Psoas muscle (tissue), 8 donors: Measurements from ENCODE around the gene MRPL41. TPM values are rescaled to one million over a fixed set of nuclear protein-coding genes. Genes with fewer than 3 reads are reported as not detected.
A peak's percentile ranks its signal among the peaks of the same experiment; 100 is the strongest.

Experiments used
- ATAC-seq, 4 donors: fragments of 200-7000 bp; cut with Tn5 transposase; one replicate each; pipeline ENCODE4 v1.9.1; 2020; ENCODE audit warnings: moderate library complexity in 3 of 4, mild to moderate bottlenecking in 2 of 4
- DNase-seq, 2 donors: peaks; one replicate each; pipeline ENCODE4 v3.0.0-alpha.2; 2020
- H3K27ac ChIP-seq: fragments of 200-600 bp; one replicate; pipeline ENCODE4 v1.8.0; 2022
- H3K27me3 ChIP-seq, 3 donors: fragments of 200-600 bp in 1 of 3; one replicate each; pipeline versions ENCODE4 v1.6.1 to v1.8.0; 2013 to 2022; ENCODE audit warnings: low read length in 2 of 3, mild to moderate bottlenecking in 2 of 3, moderate library complexity in 1 of 3; ENCODE audit not compliant: insufficient read depth in 3 of 3
- H3K36me3 ChIP-seq, 2 donors: fragments of 200-600 bp in 1 of 2; one replicate each; pipeline versions ENCODE4 v1.6.1 to v1.8.0; 2013 to 2022; ENCODE audit warnings: low read depth in 1 of 2, mild to moderate bottlenecking in 1 of 2, moderate library complexity in 1 of 2; ENCODE audit not compliant: insufficient read depth in 1 of 2
- H3K4me1 ChIP-seq: fragments of 200-600 bp; one replicate; pipeline ENCODE4 v1.8.0; 2022
- H3K4me3 ChIP-seq: fragments of 200-600 bp; one replicate; pipeline ENCODE4 v1.8.0; 2022; ENCODE audit warnings: mild to moderate bottlenecking
- H3K9me3 ChIP-seq: fragments of 200-600 bp; one replicate; pipeline ENCODE4 v1.8.0; 2022
- WGBS, 3 donors: extraction: QIAGEN DNeasy Blood & Tissue Kit; methylation state at CpG; one replicate each; pipeline versions ENCODE4 v1.1.6 to v1.1.7; 2013; 5-methylcytosine and 5-hydroxymethylcytosine counted together
- intact Hi-C, 2 donors: fragments of 100-400 bp; cut with DNase I; formaldehyde crosslinking; loops; one replicate each; pipeline versions ENCODE4 v1.11.0 to v1.14.2; 2022
- polyA plus RNA-seq, 3 donors: library from polyadenylated mRNA; stranded (reverse); fragments of 200-250 nt; gene quantifications; one replicate each; pipeline ENCODE4 v1.2.3, GENCODE V29; 2013
- total RNA-seq, 4 donors: library from RNA; stranded (reverse); fragmentation: NEBNext Ultra II Directional in 2 of 4; extraction: Animal tissue kit (Norgen Biotek cat#: 25700) in 2 of 4; gene quantifications; one replicate each; pipeline versions ENCODE4 v1.2.1 to v1.2.4, GENCODE V29; 2021 to 2023
- TF ChIP-seq, protein P1 (sequence below): fragments of 200-600 bp; IDR thresholded peaks from one replicate; pipeline ENCODE4 v1.8.0; 2022; ENCODE audit warnings: antibody characterized with exemption
- donor health status: healthy with polysubstance abuse.
- donor health status: DM: no; HTN: no; CAD: no; lungs with moderate emphysema.
- donor health status: Bipolar disorder and iron deficiency.
- donor health status: healthy.
- donor health status: DM: yes; HTN: yes; CAD: no.
- donor health status: DM: no; HTN: no; CAD: no.
- donor health status: DM: no; HTN: no; CAD: no.
- donor health status: DM: yes; HTN: yes; CAD: no.

Gene MRPL41
- total and polyA plus RNA-seq, 7 donors, result 78.0 to 226 (median 120) TPM

DNA sequence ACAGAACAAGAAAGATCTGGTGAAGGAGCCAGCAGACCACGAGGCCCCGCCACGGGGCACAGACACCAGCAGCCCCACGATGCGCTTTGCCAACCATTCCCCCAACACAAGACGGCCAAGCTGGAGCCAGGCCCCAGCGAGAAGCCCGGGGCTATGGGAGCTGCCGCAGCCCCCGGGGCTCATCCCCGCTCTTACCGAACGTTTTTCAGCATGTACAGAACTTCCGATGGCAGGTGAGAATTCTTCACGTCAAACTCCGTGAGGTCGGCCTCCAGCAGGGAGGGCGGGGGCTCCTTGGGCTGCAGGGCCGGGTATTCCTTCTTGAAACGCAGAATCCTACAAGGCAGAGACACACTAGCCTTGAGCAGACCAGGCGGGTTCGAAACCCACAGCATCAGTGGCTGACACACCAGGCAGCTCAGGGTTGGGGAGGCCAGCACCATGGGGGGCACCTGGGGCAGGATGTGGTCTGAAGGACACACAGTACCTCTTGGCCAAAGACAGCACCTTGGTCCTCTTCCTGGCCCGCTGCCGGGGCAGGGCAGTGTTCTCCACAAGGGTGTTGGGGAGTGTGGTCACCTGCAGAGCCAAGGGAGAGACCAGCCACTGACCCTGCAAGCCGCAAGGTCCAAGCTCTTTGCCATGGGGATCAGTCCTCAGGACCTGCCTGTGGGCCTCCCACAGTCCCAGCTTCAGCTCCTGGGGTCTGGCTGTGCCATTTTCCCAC, 8.3 kb upstream of the MRPL41 start:
- intact Hi-C loops, result no loop called here
- no peak for ATAC-seq
- Histone ChIP-seq H3K27ac (no peak overlapping the region), H3K4me3 (no peak overlapping the region), H3K27me3 (no peaks in the 10 kb centered on the region), H3K9me3 (no peaks in the 10 kb centered on the region), H3K36me3 (peaks cover 0 to 73% of the 10 kb centered on the region in 2 donors), H3K4me1 (peaks cover 14% of the 10 kb centered on the region)
- TF ChIP-seq, protein P1, sequence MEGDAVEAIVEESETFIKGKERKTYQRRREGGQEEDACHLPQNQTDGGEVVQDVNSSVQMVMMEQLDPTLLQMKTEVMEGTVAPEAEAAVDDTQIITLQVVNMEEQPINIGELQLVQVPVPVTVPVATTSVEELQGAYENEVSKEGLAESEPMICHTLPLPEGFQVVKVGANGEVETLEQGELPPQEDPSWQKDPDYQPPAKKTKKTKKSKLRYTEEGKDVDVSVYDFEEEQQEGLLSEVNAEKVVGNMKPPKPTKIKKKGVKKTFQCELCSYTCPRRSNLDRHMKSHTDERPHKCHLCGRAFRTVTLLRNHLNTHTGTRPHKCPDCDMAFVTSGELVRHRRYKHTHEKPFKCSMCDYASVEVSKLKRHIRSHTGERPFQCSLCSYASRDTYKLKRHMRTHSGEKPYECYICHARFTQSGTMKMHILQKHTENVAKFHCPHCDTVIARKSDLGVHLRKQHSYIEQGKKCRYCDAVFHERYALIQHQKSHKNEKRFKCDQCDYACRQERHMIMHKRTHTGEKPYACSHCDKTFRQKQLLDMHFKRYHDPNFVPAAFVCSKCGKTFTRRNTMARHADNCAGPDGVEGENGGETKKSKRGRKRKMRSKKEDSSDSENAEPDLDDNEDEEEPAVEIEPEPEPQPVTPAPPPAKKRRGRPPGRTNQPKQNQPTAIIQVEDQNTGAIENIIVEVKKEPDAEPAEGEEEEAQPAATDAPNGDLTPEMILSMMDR, result no peak
- WGBS, 3 donors, result 91 to 93% (median 91%) methylated on average over 25 of the region's 25 CpGs
- DNase-seq, result peak in 1 of 2 donors; percentile 46

DNA sequence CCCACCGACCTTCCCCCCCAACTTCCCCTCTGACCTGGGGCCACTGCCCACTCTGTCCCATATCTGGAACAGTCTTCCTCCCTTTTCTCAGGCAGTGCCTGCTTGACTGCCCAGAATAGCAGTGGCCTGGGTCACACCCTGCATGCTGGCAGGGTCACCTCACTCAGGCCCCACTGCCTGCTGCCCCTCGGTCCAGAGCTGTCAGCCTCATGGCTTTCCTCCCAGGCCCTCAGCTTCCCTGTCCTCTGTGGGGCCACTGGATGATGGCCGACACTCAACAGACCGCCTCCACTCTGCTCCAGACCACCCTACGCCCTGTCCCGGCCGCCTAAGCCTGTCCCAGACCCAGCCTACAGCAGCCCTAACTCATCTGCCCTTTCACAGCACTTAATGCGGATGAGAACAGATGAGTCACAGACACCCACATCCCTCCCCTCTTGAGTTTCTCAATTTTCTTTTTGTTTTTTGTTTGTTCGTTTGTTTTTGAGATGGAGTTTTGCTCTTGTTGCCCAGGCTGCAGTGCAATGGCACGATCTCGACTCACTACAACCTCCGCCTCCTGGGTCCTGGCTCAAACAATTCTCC, 7.4 kb upstream of the MRPL41 start:
- Histone ChIP-seq H3K27ac (no peak overlapping the region), H3K27me3 (no peaks in the 10 kb centered on the region), H3K4me1 (peaks cover 21% of the 10 kb centered on the region), H3K9me3 (no peaks in the 10 kb centered on the region), H3K4me3 (no peak overlapping the region), H3K36me3 (peaks cover 0 to 65% of the 10 kb centered on the region in 2 donors)
- TF ChIP-seq, protein P1, result no peak
- DNase-seq, result peak in 1 of 2 donors; percentile 38
- 84 to 92% (median 87%) methylated on average over 12 of the region's 12 CpGs for WGBS, 3 donors
- intact Hi-C loops, result no loop called here
- no peak for ATAC-seq

DNA sequence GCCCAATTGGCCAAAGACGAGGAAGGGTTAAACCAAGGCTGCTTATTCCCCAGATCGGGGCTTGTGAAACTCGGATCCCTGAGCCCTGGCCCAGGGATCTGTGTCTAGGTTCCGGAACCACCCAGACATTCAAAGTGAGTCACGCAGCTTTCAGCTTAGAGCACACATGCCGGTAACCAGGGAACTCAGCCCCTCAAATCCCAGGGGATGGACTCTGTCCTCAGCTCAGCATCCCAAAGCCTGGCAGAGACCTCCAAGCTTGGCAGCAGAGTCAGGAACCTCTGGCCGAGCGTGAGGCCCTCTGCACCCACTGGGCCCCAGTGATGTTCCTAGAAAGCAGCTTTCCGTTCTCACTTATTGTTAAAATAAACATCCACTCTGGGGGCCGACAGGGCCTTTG, 6.6 kb upstream of the MRPL41 start:
- H3K9me3 ChIP-seq, result no peaks in the 10 kb centered on the region
- DNase-seq (peak; percentile 59 to 70), ATAC-seq (peak in 1 of 4 donors; percentile 6)
- H3K4me3 ChIP-seq, result no peak overlapping the region
- intact Hi-C loops, result no loop called here
- H3K4me1 ChIP-seq, result peaks cover 22% of the 10 kb centered on the region
- H3K36me3 ChIP-seq, result peaks cover 0 to 57% of the 10 kb centered on the region in 2 donors
- WGBS, 3 donors, result 55 to 77% (median 64%) methylated on average over 10 of the region's 10 CpGs
- H3K27me3 ChIP-seq, result no peaks in the 10 kb centered on the region
- TF ChIP-seq, protein P1, result no peak
- H3K27ac ChIP-seq, result no peak overlapping the region

DNA sequence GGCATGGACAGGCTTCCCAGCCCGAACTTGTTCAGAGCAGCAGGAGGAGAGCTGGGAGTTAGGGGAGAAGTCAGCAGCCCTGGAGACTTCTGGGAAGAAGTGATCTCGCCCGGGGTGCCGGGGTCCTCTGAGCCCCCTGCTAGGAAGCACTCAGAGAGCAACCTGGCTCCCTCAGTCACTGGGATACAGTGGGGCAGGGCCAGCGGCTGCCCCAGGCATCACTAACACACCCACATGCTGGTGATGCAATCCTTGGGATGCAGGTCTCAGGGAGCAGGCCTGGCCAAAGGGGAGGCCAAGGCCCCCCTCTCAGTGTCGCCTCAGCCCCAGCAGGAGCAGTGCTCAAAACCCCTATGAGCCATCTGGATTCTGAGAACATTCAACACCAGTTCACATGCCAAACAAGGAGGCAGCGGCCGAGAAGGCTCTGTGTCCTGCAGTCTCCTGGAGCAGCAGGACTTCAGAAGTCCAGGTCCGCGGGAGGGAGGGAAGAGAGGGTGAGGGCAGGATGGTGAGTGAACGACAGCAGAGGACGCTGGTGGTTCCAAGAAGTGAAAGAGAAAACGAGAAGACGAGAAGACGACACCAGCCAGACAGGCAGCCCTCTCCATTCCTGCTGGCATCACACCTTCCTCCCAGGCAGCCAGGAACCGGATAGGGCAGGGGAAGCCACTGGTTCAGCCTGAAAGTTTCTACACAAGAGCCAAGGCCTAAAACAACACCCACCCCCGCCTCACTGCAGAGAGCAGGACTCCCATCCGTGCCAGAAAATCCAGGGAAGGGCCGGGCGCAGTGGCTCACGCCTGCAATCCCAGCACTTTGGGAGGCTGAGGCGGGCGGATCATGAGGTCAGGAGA, 3.8 kb upstream of the MRPL41 start:
- WGBS, 3 donors, result 37 to 74% (median 51%) methylated on average over 22 to 23 of the region's 23 CpGs
- Histone ChIP-seq H3K36me3 (peaks cover 0 to 32% of the 10 kb centered on the region in 2 donors), H3K27me3 (no peaks in the 10 kb centered on the region), H3K4me1 (peaks cover 30% of the 10 kb centered on the region), H3K9me3 (no peaks in the 10 kb centered on the region), H3K4me3 (peak overlapping the region; percentile 66), H3K27ac (peak overlapping the region; percentile 95)
- intact Hi-C loops, result no loop called here
- TF ChIP-seq, protein P1, result no peak
- DNase-seq (peak in 1 of 2 donors; percentile 59), ATAC-seq (peak in 2 of 4 donors; percentile 13 to 19)
